Right ventricle myocardium inferior (tissue), 1 donor: Measurements from ENCODE around the gene GPS2. TPM values are rescaled to one million over a fixed set of nuclear protein-coding genes. Genes with fewer than 3 reads are reported as not detected.

Source experiments
- ATAC-seq: fragments of 200-7000 bp; cut with Tn5 transposase; one replicate; pipeline ENCODE4 v1.9.1; 2020; ENCODE audit warnings: mild to moderate bottlenecking, moderate library complexity
- DNase-seq: peaks from one replicate; pipeline ENCODE4 v3.0.0; 2021; ENCODE audit errors: missing footprints
- intact Hi-C: fragments of 100-400 bp; cut with DNase I; formaldehyde crosslinking; loops from one replicate; pipeline ENCODE4 v1.11.0; 2022
- total RNA-seq: library from RNA; stranded (reverse); fragmentation: NEBNext Ultra II Directional; extraction: Animal tissue kit (Norgen Biotek cat#: 25700); gene quantifications from one replicate; pipeline ENCODE4 v1.2.1, GENCODE V29; 2021
- donor health status: DM: no; HTN: yes; CAD: no; lungs with severe emphysema.

The GPS2 gene
- total RNA-seq, 1 donor from 2014 or later, result 70.3 TPM

DNA sequence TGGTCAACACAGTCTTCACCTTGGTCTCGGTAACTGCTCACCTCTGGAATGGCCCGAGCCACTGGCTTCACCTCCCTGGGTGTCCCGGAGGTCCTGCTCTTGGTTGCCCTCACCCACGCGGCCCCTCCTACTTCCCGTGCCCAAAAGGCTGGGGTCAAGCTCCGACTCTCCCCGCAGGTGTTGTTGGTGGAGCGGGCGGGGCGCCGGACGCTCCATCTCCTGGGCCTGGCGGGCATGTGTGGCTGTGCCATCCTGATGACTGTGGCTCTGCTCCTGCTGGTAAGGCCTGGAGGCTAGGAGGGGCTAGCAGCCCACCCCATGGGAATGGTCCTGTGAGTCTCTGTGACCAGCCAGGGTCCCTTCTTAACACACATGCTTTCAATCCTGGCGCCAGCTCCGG lies 30.2 kb downstream of the GPS2 start:
- ATAC-seq, result no peak
- intact Hi-C loops, result no loop called here
- no peak for DNase-seq

DNA sequence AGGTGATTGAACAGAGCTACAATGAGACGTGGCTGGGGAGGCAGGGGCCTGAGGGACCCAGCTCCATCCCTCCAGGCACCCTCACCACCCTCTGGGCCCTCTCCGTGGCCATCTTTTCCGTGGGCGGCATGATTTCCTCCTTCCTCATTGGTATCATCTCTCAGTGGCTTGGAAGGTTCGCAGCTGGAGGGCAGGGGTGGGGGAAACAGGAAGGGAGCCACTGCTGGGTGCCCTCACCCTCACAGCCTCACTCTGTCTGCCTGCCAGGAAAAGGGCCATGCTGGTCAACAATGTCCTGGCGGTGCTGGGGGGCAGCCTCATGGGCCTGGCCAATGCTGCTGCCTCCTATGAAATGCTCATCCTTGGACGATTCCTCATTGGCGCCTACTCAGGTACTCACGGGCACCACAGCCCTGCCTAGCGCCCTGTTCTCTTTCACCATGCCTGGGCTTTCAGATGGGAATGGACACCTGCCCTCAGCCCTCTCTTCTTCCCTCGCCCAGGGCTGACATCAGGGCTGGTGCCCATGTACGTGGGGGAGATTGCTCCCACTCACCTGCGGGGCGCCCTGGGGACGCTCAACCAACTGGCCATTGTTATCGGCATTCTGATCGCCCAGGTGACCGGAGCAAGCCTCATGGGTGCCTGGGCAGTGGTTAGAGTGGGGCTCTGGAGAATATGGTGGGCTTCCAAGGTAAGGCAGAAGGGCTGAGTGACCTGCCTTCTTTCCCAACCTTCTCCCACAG lies 31.5 kb downstream of the GPS2 start:
- intact Hi-C loops, result no loop called here
- DNase-seq (no peak), ATAC-seq (no peak)

GRCh38 chr17:7282752-7283321 lies 32.3 kb downstream of the GPS2 start:
- DNase-seq, result no peak
- ATAC-seq, result no peak
- intact Hi-C loops, result loop anchor here (1.0 kb wide), 1 partner anchor 9 kb away; no protein-coding TSS in a partner anchor

DNA sequence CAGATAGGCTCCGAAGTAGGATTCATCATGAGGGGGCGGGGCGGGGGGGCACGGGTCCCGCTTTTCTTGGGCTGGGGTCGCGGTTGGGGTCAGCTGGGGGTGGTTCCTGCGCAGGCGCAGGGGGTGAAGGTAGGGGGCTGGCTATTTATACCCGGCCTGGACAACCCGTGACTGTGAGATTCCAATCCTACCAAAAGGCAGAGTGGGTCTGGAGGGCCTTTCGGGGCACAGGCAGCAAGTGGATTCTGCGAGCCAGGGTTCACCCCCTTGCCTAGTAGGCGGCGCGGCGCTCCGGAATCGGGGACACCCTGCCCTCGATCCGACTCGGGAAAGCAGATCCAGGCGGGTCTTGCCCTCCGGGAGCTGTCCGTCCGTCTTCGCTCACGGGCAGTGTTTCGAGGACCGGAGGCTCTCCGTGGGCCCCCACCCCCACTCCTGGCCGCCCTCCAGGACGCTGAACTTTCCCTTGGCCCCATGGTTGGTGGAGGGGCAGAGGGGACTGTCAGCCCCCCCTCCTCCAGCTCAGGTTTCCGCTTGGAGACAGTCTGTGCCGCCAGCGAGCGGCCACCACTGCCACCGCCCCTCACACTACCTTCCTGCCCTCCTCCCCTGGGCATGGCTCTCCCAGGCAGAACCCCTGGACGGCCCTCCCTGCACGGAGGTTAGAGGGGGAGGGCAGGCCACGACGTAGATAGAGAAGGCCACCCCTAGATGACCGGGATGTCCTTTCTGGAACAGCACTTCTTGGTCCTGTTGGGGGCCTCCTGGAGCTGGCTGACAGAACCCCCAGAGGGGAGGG lies 33.0 kb downstream of the GPS2 start:
- intact Hi-C loops, result loop anchor here (1.0 to 2.0 kb wide), 4 partner anchors 10 to 65 kb away; partner anchors contain the start of genes ELP5 and GABARAP
- peak; percentile 67 for ATAC-seq
- peak; percentile 83 for DNase-seq

- DNase-seq, result peak; percentile 97
- ATAC-seq, result peak; percentile 84
- intact Hi-C loops, result loop anchor here (1.0 to 2.0 kb wide), 3 partner anchors 29 to 65 kb away; partner anchors contain the start of genes ELP5 and GABARAP
These were observed 33.8 kb downstream of the GPS2 start, which contains the start of gene SLC2A4 for GRCh38 chr17:7281074-7281952. SLC2A4 (plus strand) TSS chr17:7281718; CDS start chr17:7281935, 217 bp downstream.

DNA sequence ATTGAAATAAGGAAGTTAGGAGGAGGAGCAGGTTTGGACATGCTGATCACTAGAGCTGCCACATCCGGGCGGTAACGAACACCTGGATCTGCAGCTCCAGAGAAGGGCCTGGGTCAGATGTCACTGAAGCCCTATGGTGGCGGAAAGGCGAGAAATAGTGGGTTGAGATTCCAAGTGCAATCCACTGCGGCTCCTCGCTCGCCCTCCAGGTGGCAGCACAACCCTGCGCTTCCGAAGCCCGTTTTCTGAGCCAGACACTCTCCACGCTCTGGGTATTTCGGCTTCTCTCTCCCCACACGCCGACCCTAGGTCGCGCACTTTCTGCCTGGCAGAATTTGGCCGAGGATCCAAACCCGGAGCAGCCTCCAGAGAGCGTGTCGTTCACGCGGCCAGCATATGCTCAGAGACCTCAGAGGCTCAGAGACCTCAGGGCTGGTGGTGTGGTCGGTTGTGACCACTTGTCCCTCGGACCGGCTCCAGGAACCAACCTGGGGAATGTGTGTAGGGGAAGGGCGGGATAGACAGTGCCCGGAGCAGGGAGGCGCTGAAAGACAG lies 34.6 kb downstream of the GPS2 start:
- ATAC-seq (peak; percentile 68), DNase-seq (peak; percentile 87)
- intact Hi-C loops, result loop anchor here (1.0 to 2.0 kb wide), 4 partner anchors 16 to 66 kb away; partner anchors contain the start of genes ELP5 and GABARAP

GRCh38 chr17:7279448-7279847 lies 35.7 kb downstream of the GPS2 start:
- ATAC-seq (no peak), DNase-seq (no peak)
- intact Hi-C loops, result no loop called here

GRCh38 chr17:7266784-7267183 lies 48.4 kb downstream of the GPS2 start:
- no peak for DNase-seq
- intact Hi-C loops, result no loop called here
- no peak for ATAC-seq

- ATAC-seq, result no peak
- intact Hi-C loops, result no loop called here
- DNase-seq, result no peak
These were observed 51.4 kb downstream of the GPS2 start for GRCh38 chr17:7263801-7264078.

GRCh38 chr17:7262935-7263800 lies 52.0 kb downstream of the GPS2 start:
- ATAC-seq (peak; percentile 15), DNase-seq (no peak)
- intact Hi-C loops, result no loop called here

Other genes with a start within 250 kb of the GPS2 start
- gene CLEC10A, start 235.1 kb downstream of the GPS2 start, total RNA-seq, result 5.4 TPM
- gene ASGR2, start 200.5 kb downstream of the GPS2 start, total RNA-seq, result 0.46 TPM
- gene ASGR1, start 136.0 kb downstream of the GPS2 start, total RNA-seq, result 0.43 TPM
- 20.6 TPM for gene DLG4, start 95.5 kb downstream of the GPS2 start, total RNA-seq
- 2,192 TPM for gene ACADVL, start 95.4 kb downstream of the GPS2 start, total RNA-seq
- gene DVL2, start 80.8 kb downstream of the GPS2 start, total RNA-seq, result 20.0 TPM
- gene PHF23, start 75.9 kb downstream of the GPS2 start, total RNA-seq, result 23.3 TPM
- gene GABARAP, start 72.9 kb downstream of the GPS2 start, total RNA-seq, result 444 TPM
- gene CTDNEP1, start 63.6 kb downstream of the GPS2 start, total RNA-seq, result 114 TPM
- 72.7 TPM for gene ELP5, start 63.1 kb downstream of the GPS2 start, total RNA-seq
- gene CLDN7, start 52.9 kb downstream of the GPS2 start, total RNA-seq, result 1.2 TPM
- 119 TPM for gene SLC2A4, start 33.6 kb downstream of the GPS2 start, total RNA-seq
- gene YBX2, start 20.7 kb downstream of the GPS2 start, total RNA-seq, result 0.81 TPM
- 326 TPM for gene EIF5A, start 7.7 kb downstream of the GPS2 start, total RNA-seq
- 30.8 TPM for gene NEURL4, start 14.0 kb upstream of the GPS2 start, total RNA-seq
- 14.0 TPM for gene ACAP1, start 21.2 kb upstream of the GPS2 start, total RNA-seq
- 4.7 TPM for gene KCTD11, start 36.8 kb upstream of the GPS2 start, total RNA-seq
- gene TMEM95, start 39.8 kb upstream of the GPS2 start, total RNA-seq, result not detected
- 2.6 TPM for gene TNK1, start 65.7 kb upstream of the GPS2 start, total RNA-seq
- gene PLSCR3, start 79.2 kb upstream of the GPS2 start, total RNA-seq, result 18.4 TPM
- 64.0 TPM for gene TMEM256, start 88.7 kb upstream of the GPS2 start, total RNA-seq
- 7.0 TPM for gene NLGN2, start 92.5 kb upstream of the GPS2 start, total RNA-seq
- not detected for gene SPEM1, start 105.0 kb upstream of the GPS2 start, total RNA-seq
- not detected for gene SPEM2, start 110.3 kb upstream of the GPS2 start, total RNA-seq
- gene SPEM3, start 113.5 kb upstream of the GPS2 start, total RNA-seq, result not detected
- 2.7 TPM for gene TMEM102, start 120.1 kb upstream of the GPS2 start, total RNA-seq
- 11.7 TPM for gene FGF11, start 124.2 kb upstream of the GPS2 start, total RNA-seq
- gene CHRNB1, start 129.7 kb upstream of the GPS2 start, total RNA-seq, result 11.8 TPM
- 62.1 TPM for gene ZBTB4, start 164.3 kb upstream of the GPS2 start, total RNA-seq
- not detected for gene SLC35G6, start 166.1 kb upstream of the GPS2 start, total RNA-seq
- gene POLR2A, start 169.0 kb upstream of the GPS2 start, total RNA-seq, result 36.4 TPM
- 41.7 TPM for gene TNFSF12, start 233.7 kb upstream of the GPS2 start, total RNA-seq
- gene TNFSF13, start 243.4 kb upstream of the GPS2 start, total RNA-seq, result 13.5 TPM
- gene SENP3, start 246.6 kb upstream of the GPS2 start, total RNA-seq, result 33.0 TPM